ENCODE results near the gene IGFBP4.

DNA sequence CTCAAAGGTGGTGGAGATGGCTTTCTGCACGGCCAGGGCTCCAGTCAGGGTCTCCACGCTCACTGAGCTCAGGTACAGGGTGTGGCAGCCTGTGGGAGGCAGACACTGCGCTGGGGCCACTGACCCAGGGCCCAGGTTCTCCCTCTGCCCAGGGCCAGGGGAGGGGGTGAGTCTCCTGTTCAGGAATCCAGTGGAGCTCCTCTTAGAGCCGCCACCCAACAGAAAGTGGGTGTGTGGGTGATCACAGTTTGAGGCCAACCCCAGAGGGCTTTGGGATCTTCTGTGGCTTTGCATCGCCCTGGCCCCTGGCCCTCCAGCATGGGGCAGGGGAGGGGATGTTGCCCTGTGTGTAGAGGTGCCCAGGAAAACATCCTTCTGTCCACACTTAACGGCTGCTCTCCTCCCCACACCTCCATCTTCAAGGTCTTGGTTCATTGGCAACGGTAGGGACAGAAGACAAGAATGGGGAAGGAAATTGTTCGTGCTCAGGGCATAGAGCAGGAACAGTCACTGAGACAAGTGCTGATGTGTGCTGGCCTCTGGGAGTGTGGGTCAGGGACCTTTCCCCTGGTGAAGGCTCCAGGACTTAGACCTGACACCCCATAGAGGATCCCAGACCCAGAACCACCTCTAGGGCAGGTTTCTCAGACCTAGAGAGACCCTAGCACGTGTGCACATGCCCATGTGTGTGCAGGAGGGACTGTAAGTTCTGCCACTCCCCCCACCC is 36.7 kb downstream of the IGFBP4 start:
- TF ChIP-seq POLR2AphosphoS5 (IDR thresholded peaks at IDR 0.05): no peak
- TF ChIP-seq, protein P1, sequence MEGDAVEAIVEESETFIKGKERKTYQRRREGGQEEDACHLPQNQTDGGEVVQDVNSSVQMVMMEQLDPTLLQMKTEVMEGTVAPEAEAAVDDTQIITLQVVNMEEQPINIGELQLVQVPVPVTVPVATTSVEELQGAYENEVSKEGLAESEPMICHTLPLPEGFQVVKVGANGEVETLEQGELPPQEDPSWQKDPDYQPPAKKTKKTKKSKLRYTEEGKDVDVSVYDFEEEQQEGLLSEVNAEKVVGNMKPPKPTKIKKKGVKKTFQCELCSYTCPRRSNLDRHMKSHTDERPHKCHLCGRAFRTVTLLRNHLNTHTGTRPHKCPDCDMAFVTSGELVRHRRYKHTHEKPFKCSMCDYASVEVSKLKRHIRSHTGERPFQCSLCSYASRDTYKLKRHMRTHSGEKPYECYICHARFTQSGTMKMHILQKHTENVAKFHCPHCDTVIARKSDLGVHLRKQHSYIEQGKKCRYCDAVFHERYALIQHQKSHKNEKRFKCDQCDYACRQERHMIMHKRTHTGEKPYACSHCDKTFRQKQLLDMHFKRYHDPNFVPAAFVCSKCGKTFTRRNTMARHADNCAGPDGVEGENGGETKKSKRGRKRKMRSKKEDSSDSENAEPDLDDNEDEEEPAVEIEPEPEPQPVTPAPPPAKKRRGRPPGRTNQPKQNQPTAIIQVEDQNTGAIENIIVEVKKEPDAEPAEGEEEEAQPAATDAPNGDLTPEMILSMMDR (IDR thresholded peaks at IDR 0.05): no peak
- TF ChIP-seq POLR2A (IDR thresholded peaks at IDR 0.05): no peak
- TF ChIP-seq EP300 (IDR thresholded peaks at IDR 0.05): no peak
